ENCODE measurements around the gene ELFN2.

The ELFN2 gene

GRCh38 chr22:37377927-37378326, 49.4 kb downstream of the ELFN2 start:
- in situ Hi-C loops (cut with HindIII; ENCODE audit: low pct_unique_long_range_greater_than_20kb, low sequenced_read_pairs): no loop called here
- no peak for TF ChIP-seq JUND (IDR thresholded peaks at IDR 0.05; ENCODE audit: low read depth)
- no peak for DNase-seq (ENCODE audit: low read depth in 1 of 2, low spot score in 1 of 2)

GRCh38 chr22:37377138-37377537, 50.1 kb downstream of the ELFN2 start:
- DNase-seq (ENCODE audit: low read depth in 1 of 2, low spot score in 1 of 2): no peak
- TF ChIP-seq JUND (IDR thresholded peaks at IDR 0.05; ENCODE audit: low read depth): no peak
- in situ Hi-C loops (cut with HindIII; ENCODE audit: low pct_unique_long_range_greater_than_20kb, low sequenced_read_pairs): no loop called here

- TF ChIP-seq JUND (IDR thresholded peaks at IDR 0.05; ENCODE audit: low read depth): no peak
- DNase-seq (ENCODE audit: low read depth in 1 of 2, low spot score in 1 of 2): no peak
- in situ Hi-C loops (cut with HindIII; ENCODE audit: low pct_unique_long_range_greater_than_20kb, low sequenced_read_pairs): no loop called here
Observed at GRCh38 chr22:37376643-37377042, 50.6 kb downstream of the ELFN2 start.

GRCh38 chr22:37375801-37376200, 51.5 kb downstream of the ELFN2 start:
- in situ Hi-C loops (cut with HindIII; ENCODE audit: low pct_unique_long_range_greater_than_20kb, low sequenced_read_pairs): no loop called here

GRCh38 chr22:37374571-37374970, 52.7 kb downstream of the ELFN2 start:
- TF ChIP-seq JUND (IDR thresholded peaks at IDR 0.05; ENCODE audit: low read depth): no peak
- in situ Hi-C loops (cut with HindIII; ENCODE audit: low pct_unique_long_range_greater_than_20kb, low sequenced_read_pairs): no loop called here

More at GRCh38 chr22:37375801-37376200, 51.5 kb downstream of the ELFN2 start:
- no peak for TF ChIP-seq JUND (IDR thresholded peaks at IDR 0.05; ENCODE audit: low read depth)
- DNase-seq (ENCODE audit: low read depth in 1 of 2, low spot score in 1 of 2): no peak

GRCh38 chr22:37373451-37373850, 53.8 kb downstream of the ELFN2 start:
- no peak for TF ChIP-seq JUND (IDR thresholded peaks at IDR 0.05; ENCODE audit: low read depth)
- in situ Hi-C loops (cut with HindIII; ENCODE audit: low pct_unique_long_range_greater_than_20kb, low sequenced_read_pairs): no loop called here
- DNase-seq (ENCODE audit: low read depth in 1 of 2, low spot score in 1 of 2): no peak

More at GRCh38 chr22:37374571-37374970, 52.7 kb downstream of the ELFN2 start:
- no peak for DNase-seq (ENCODE audit: low read depth in 1 of 2, low spot score in 1 of 2)

- DNase-seq (ENCODE audit: low read depth in 1 of 2, low spot score in 1 of 2): no peak
- in situ Hi-C loops (cut with HindIII; ENCODE audit: low pct_unique_long_range_greater_than_20kb, low sequenced_read_pairs): no loop called here
Observed at GRCh38 chr22:37371911-37372310, 55.4 kb downstream of the ELFN2 start.

GRCh38 chr22:37371491-37371890, 55.8 kb downstream of the ELFN2 start:
- DNase-seq (ENCODE audit: low read depth in 1 of 2, low spot score in 1 of 2): no peak
- in situ Hi-C loops (cut with HindIII; ENCODE audit: low pct_unique_long_range_greater_than_20kb, low sequenced_read_pairs): no loop called here
- no peak for TF ChIP-seq JUND (IDR thresholded peaks at IDR 0.05; ENCODE audit: low read depth)

More at GRCh38 chr22:37371911-37372310, 55.4 kb downstream of the ELFN2 start:
- no peak for TF ChIP-seq JUND (IDR thresholded peaks at IDR 0.05; ENCODE audit: low read depth)

GRCh38 chr22:37370306-37370979, 56.8 kb downstream of the ELFN2 start:
- DNase-seq (ENCODE audit: low read depth in 1 of 2, low spot score in 1 of 2): no peak
- TF ChIP-seq JUND (IDR thresholded peaks at IDR 0.05; ENCODE audit: low read depth): no peak
- in situ Hi-C loops (cut with HindIII; ENCODE audit: low pct_unique_long_range_greater_than_20kb, low sequenced_read_pairs): no loop called here

- in situ Hi-C loops (cut with HindIII; ENCODE audit: low pct_unique_long_range_greater_than_20kb, low sequenced_read_pairs): no loop called here
- no peak for DNase-seq (ENCODE audit: low read depth in 1 of 2, low spot score in 1 of 2)
- no peak for TF ChIP-seq JUND (IDR thresholded peaks at IDR 0.05; ENCODE audit: low read depth)
Observed at GRCh38 chr22:37369483-37369882, 57.8 kb downstream of the ELFN2 start.

GRCh38 chr22:37368058-37368457, 59.2 kb downstream of the ELFN2 start:
- no peak for DNase-seq (ENCODE audit: low read depth in 1 of 2, low spot score in 1 of 2)
- in situ Hi-C loops (cut with HindIII; ENCODE audit: low pct_unique_long_range_greater_than_20kb, low sequenced_read_pairs): no loop called here
- no peak for TF ChIP-seq JUND (IDR thresholded peaks at IDR 0.05; ENCODE audit: low read depth)

- DNase-seq (ENCODE audit: low read depth in 1 of 2, low spot score in 1 of 2): no peak
- TF ChIP-seq JUND (IDR thresholded peaks at IDR 0.05; ENCODE audit: low read depth): no peak
- in situ Hi-C loops (cut with HindIII; ENCODE audit: low pct_unique_long_range_greater_than_20kb, low sequenced_read_pairs): no loop called here
Observed at GRCh38 chr22:37366601-37367000, 60.7 kb downstream of the ELFN2 start.

- no peak for TF ChIP-seq JUND (IDR thresholded peaks at IDR 0.05; ENCODE audit: low read depth)
- in situ Hi-C loops (cut with HindIII; ENCODE audit: low pct_unique_long_range_greater_than_20kb, low sequenced_read_pairs): no loop called here
- no peak for DNase-seq (ENCODE audit: low read depth in 1 of 2, low spot score in 1 of 2)
Observed at GRCh38 chr22:37365950-37366349, 61.3 kb downstream of the ELFN2 start.

Measured in T47D (cell line).